Right cardiac atrium (tissue), 5 donors: ENCODE results near the gene TSFM. TPM values are rescaled to one million over a fixed set of nuclear protein-coding genes. Genes with fewer than 3 reads are reported as not detected.

ENCODE experiments used
- ATAC-seq, 2 donors: fragments of 200-7000 bp; cut with Tn5 transposase; one replicate each; pipeline versions ENCODE4 v1.8.0 to v1.9.1; 2020; ENCODE audit warnings: moderate library complexity in 2 of 2, mild to moderate bottlenecking in 1 of 2
- DNase-seq, 3 donors: peaks; one replicate each; pipeline ENCODE4 v3.0.0-alpha.2; 2020
- H3K27ac ChIP-seq: one replicate; pipeline ENCODE4 v1.5.1; 2013; ENCODE audit warnings: mild to moderate bottlenecking, low read length, control low read depth, moderate library complexity
- H3K27me3 ChIP-seq: one replicate; pipeline ENCODE4 v1.6.1; 2013; ENCODE audit not compliant: control insufficient read depth, insufficient read depth
- H3K4me1 ChIP-seq: one replicate; pipeline ENCODE4 v1.6.1; 2013; ENCODE audit warnings: low read length; ENCODE audit not compliant: control insufficient read depth, insufficient read depth
- H3K4me3 ChIP-seq: one replicate; pipeline ENCODE4 v1.5.1; 2013; ENCODE audit warnings: low read length, control low read depth
- H3K9me3 ChIP-seq: one replicate; pipeline ENCODE4 v1.6.1; 2013; ENCODE audit warnings: low read length; ENCODE audit not compliant: control insufficient read depth
- WGBS: extraction: QIAGEN DNeasy Blood & Tissue Kit; methylation state at CpG from one replicate; pipeline ENCODE4 v1.1.7; 2013; 5-methylcytosine and 5-hydroxymethylcytosine counted together
- intact Hi-C, 4 donors: fragments of 100-400 bp; cut with DNase I; formaldehyde crosslinking; loops; one replicate each; pipeline versions ENCODE4 v1.11.0 to v1.14.0; 2022 to 2023
- polyA plus RNA-seq: library from polyadenylated mRNA; stranded (reverse); fragments of 200-250 nt; gene quantifications from one replicate; pipeline ENCODE4 v1.2.3, GENCODE V29; 2013
- total RNA-seq, 4 donors: library from RNA; stranded (reverse); fragmentation: NEBNext Ultra II Directional; extraction: Animal tissue kit (Norgen Biotek cat#: 25700); gene quantifications; one replicate each; pipeline ENCODE4 v1.2.1, GENCODE V29; 2021
- donor health status: healthy with polysubstance abuse.
- donor health status: DM: no; HTN: yes; CAD: no.
- donor health status: DM: no; HTN: no; CAD: no.
- donor health status: DM: no; HTN: yes; CAD: no; lungs with severe emphysema.
- donor health status: DM: yes; HTN: yes; CAD: no.

Gene TSFM
- total and polyA plus RNA-seq, 5 donors = 28.9 to 50.7 (median 33.5) TPM

GRCh38 chr12:57739387-57739786 is 43.2 kb upstream of the TSFM start:
- H3K27me3 ChIP-seq = no peaks in the 10 kb centered on the region
- no peaks in the 10 kb centered on the region for H3K9me3 ChIP-seq
- intact Hi-C loops = no loop called here
- peaks cover 13% of the 10 kb centered on the region for H3K4me1 ChIP-seq
- WGBS = 24% methylated on average over 7 of the region's 7 CpGs
- no peak overlapping the region for H3K27ac ChIP-seq
- no peak for DNase-seq
- no peak for ATAC-seq
- H3K4me3 ChIP-seq = no peak overlapping the region

- H3K27me3 ChIP-seq = no peaks in the 10 kb centered on the region
- no peak overlapping the region for H3K27ac ChIP-seq
- H3K4me1 ChIP-seq = peaks cover 13% of the 10 kb centered on the region
- DNase-seq (no peak), ATAC-seq (no peak)
- 42% methylated on average over 10 of the region's 10 CpGs for WGBS
- H3K4me3 ChIP-seq = no peak overlapping the region
- H3K9me3 ChIP-seq = no peaks in the 10 kb centered on the region
- intact Hi-C loops = no loop called here
Observed at GRCh38 chr12:57739914-57740538, 42.6 kb upstream of the TSFM start.

- intact Hi-C loops = no loop called here
- Histone ChIP-seq H3K4me1 (peaks cover 13% of the 10 kb centered on the region), H3K9me3 (no peaks in the 10 kb centered on the region), H3K27ac (no peak overlapping the region), H3K4me3 (no peak overlapping the region), H3K27me3 (no peaks in the 10 kb centered on the region)
- DNase-seq = no peak
- 48% methylated on average over 5 of the region's 5 CpGs for WGBS
- ATAC-seq = no peak
Observed at GRCh38 chr12:57740656-57741412, 41.8 kb upstream of the TSFM start.

- DNase-seq = no peak
- no peaks in the 10 kb centered on the region for H3K9me3 ChIP-seq
- H3K4me3 ChIP-seq = no peak overlapping the region
- intact Hi-C loops = no loop called here
- peaks cover 7% of the 10 kb centered on the region for H3K4me1 ChIP-seq
- no peaks in the 10 kb centered on the region for H3K27me3 ChIP-seq
- no peak for ATAC-seq
- H3K27ac ChIP-seq = no peak overlapping the region
- WGBS = 78% methylated on average over 1 of the region's 1 CpG
Observed at GRCh38 chr12:57741413-57741789, 41.2 kb upstream of the TSFM start.

GRCh38 chr12:57741844-57742738 is 40.5 kb upstream of the TSFM start:
- H3K27me3 ChIP-seq = no peaks in the 10 kb centered on the region
- peaks cover 6% of the 10 kb centered on the region for H3K4me1 ChIP-seq
- no peaks in the 10 kb centered on the region for H3K9me3 ChIP-seq
- intact Hi-C loops = no loop called here
- no peak overlapping the region for H3K4me3 ChIP-seq
- 47% methylated on average over 14 of the region's 14 CpGs for WGBS
- H3K27ac ChIP-seq = no peak overlapping the region
- DNase-seq (peak in 2 of 3 donors; percentile 65 to 70), ATAC-seq (no peak)

GRCh38 chr12:57743769-57744168 is 38.8 kb upstream of the TSFM start:
- intact Hi-C loops = no loop called here
- no peaks in the 10 kb centered on the region for H3K9me3 ChIP-seq
- ATAC-seq (no peak), DNase-seq (no peak)
- peaks cover 2% of the 10 kb centered on the region for H3K4me1 ChIP-seq
- 93% methylated on average over 2 of the region's 2 CpGs for WGBS
- H3K27me3 ChIP-seq = no peaks in the 10 kb centered on the region
- no peak overlapping the region for H3K4me3 ChIP-seq
- no peak overlapping the region for H3K27ac ChIP-seq

GRCh38 chr12:57744194-57744776 is 38.3 kb upstream of the TSFM start:
- peak; percentile 61 to 71 for ATAC-seq
- DNase-seq = peak; percentile 82 to 87 (median 86)
- Histone ChIP-seq H3K27me3 (no peaks in the 10 kb centered on the region), H3K4me3 (peak overlapping the region; percentile 89), H3K4me1 (peaks cover 2% of the 10 kb centered on the region), H3K9me3 (no peaks in the 10 kb centered on the region), H3K27ac (peak overlapping the region; percentile 93)
- intact Hi-C loops = no loop called here
- WGBS = 13% methylated on average over 21 of the region's 21 CpGs

- ATAC-seq (peak; percentile 95 to 96), DNase-seq (peak; percentile 98 to 99 (median 99))
- H3K4me3 ChIP-seq = peak within 1 kb of the TSS; percentile 89
- WGBS = 1% methylated on average over 29 of the region's 29 CpGs
- peaks cover 2% of the 10 kb centered on the region for H3K4me1 ChIP-seq
- no peaks in the 10 kb centered on the region for H3K9me3 ChIP-seq
- peak within 1 kb of the TSS; percentile 97 for H3K27ac ChIP-seq
- intact Hi-C loops = no loop called here
- no peaks in the 10 kb centered on the region for H3K27me3 ChIP-seq
Observed at GRCh38 chr12:57744777-57745484, 37.7 kb upstream of the TSFM start, which contains the start of gene TSPAN31. TSPAN31 (plus strand) TSS chr12:57745039; CDS start chr12:57745155, 116 bp downstream.

GRCh38 chr12:57745485-57745881 is 37.1 kb upstream of the TSFM start:
- WGBS = 38% methylated on average over 8 of the region's 8 CpGs
- ATAC-seq (peak; percentile 3 to 18), DNase-seq (peak in 1 of 3 donors; percentile 34)
- no peaks in the 10 kb centered on the region for H3K27me3 ChIP-seq
- H3K27ac ChIP-seq = peak overlapping the region; percentile 97
- H3K9me3 ChIP-seq = no peaks in the 10 kb centered on the region
- H3K4me3 ChIP-seq = peak overlapping the region; percentile 89
- intact Hi-C loops = no loop called here
- peaks cover 2% of the 10 kb centered on the region for H3K4me1 ChIP-seq

GRCh38 chr12:57746025-57746424 is 36.6 kb upstream of the TSFM start:
- DNase-seq (no peak), ATAC-seq (no peak)
- Histone ChIP-seq H3K9me3 (no peaks in the 10 kb centered on the region), H3K4me1 (peaks cover 2% of the 10 kb centered on the region), H3K27ac (no peak overlapping the region), H3K27me3 (no peaks in the 10 kb centered on the region), H3K4me3 (no peak overlapping the region)
- 90% methylated on average over 3 of the region's 3 CpGs for WGBS
- intact Hi-C loops = no loop called here
